ENCODE data around the gene MT1H. TPM values are rescaled to one million over a fixed set of nuclear protein-coding genes. Genes with fewer than 3 reads are reported as not detected.
A peak's percentile ranks its signal among the peaks of the same experiment; 100 is the strongest.

MT1H gene
- total and polyA plus RNA-seq, 2 of the 13 experiments (the other 11 are each of a cell fraction or from before 2014, with no cell fraction given), result 0.60 TPM; not detected in 1

DNA sequence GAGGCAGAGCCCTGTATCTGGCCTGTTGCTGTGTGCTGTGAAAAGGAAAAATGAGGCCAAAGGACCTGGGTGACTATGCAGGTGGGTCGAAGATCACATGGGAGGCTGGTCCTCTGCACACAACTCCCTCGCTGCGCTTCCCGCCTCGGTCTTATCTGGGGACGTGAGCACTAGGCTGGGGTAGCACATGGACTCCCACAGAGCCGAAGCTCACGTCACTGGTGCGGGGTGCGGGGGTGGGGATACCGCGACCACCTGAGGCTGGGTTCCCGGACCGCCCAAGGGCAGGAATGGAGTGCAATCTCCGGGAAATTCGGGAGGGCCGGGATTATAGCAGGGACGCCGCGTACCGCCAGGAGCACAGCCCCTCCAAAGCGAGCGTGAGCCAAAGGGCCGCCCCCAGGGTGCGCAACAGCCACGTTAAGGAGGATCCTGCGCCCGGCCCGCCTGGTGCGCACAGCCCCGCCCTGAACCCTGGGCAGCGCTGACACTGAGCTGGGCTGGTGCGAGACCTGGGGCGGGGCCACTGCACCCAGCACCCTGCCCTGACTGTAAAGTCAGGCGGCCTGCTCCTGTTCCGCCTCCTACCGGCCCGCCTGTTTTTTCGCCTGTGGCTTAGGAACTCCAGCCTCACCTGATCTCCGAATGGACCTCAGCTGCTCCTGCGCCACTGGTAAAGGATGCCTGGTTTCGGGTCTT lies 26.4 kb upstream of the MT1H start (continued):
- TF ChIP-seq ZNF280B (CRISPR knock-in tag; IDR thresholded peaks at IDR 0.05; ENCODE audit: borderline replicate concordance) (no peak; the same call in 1 of the 2 replicates), ZNF275 (CRISPR knock-in tag; IDR thresholded peaks at IDR 0.05; ENCODE audit: borderline replicate concordance) (no peak), ZBTB7A (CRISPR knock-in tag; IDR thresholded peaks at IDR 0.05) (0 out of 2 replicates have a peak, but pooled peaks have one; percentile 18), ZBTB8A (CRISPR knock-in tag; IDR thresholded peaks at IDR 0.05; ENCODE audit: borderline replicate concordance, low read depth) (no peak), FOXK1 (CRISPR knock-in tag; IDR thresholded peaks at IDR 0.05; ENCODE audit: borderline replicate concordance, low read depth) (no peak), SAFB2 (CRISPR knock-in tag; IDR thresholded peaks at IDR 0.05; ENCODE audit: borderline replicate concordance, low read depth) (no peak)
- TF ChIP-seq, protein P1, sequence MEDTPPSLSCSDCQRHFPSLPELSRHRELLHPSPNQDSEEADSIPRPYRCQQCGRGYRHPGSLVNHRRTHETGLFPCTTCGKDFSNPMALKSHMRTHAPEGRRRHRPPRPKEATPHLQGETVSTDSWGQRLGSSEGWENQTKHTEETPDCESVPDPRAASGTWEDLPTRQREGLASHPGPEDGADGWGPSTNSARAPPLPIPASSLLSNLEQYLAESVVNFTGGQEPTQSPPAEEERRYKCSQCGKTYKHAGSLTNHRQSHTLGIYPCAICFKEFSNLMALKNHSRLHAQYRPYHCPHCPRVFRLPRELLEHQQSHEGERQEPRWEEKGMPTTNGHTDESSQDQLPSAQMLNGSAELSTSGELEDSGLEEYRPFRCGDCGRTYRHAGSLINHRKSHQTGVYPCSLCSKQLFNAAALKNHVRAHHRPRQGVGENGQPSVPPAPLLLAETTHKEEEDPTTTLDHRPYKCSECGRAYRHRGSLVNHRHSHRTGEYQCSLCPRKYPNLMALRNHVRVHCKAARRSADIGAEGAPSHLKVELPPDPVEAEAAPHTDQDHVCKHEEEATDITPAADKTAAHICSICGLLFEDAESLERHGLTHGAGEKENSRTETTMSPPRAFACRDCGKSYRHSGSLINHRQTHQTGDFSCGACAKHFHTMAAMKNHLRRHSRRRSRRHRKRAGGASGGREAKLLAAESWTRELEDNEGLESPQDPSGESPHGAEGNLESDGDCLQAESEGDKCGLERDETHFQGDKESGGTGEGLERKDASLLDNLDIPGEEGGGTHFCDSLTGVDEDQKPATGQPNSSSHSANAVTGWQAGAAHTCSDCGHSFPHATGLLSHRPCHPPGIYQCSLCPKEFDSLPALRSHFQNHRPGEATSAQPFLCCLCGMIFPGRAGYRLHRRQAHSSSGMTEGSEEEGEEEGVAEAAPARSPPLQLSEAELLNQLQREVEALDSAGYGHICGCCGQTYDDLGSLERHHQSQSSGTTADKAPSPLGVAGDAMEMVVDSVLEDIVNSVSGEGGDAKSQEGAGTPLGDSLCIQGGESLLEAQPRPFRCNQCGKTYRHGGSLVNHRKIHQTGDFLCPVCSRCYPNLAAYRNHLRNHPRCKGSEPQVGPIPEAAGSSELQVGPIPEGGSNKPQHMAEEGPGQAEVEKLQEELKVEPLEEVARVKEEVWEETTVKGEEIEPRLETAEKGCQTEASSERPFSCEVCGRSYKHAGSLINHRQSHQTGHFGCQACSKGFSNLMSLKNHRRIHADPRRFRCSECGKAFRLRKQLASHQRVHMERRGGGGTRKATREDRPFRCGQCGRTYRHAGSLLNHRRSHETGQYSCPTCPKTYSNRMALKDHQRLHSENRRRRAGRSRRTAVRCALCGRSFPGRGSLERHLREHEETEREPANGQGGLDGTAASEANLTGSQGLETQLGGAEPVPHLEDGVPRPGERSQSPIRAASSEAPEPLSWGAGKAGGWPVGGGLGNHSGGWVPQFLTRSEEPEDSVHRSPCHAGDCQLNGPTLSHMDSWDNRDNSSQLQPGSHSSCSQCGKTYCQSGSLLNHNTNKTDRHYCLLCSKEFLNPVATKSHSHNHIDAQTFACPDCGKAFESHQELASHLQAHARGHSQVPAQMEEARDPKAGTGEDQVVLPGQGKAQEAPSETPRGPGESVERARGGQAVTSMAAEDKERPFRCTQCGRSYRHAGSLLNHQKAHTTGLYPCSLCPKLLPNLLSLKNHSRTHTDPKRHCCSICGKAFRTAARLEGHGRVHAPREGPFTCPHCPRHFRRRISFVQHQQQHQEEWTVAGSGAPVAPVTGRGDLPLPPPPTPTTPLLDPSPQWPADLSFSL (CRISPR knock-in tag; IDR thresholded peaks at IDR 0.05), result no peak
- TF ChIP-seq, protein P2, sequence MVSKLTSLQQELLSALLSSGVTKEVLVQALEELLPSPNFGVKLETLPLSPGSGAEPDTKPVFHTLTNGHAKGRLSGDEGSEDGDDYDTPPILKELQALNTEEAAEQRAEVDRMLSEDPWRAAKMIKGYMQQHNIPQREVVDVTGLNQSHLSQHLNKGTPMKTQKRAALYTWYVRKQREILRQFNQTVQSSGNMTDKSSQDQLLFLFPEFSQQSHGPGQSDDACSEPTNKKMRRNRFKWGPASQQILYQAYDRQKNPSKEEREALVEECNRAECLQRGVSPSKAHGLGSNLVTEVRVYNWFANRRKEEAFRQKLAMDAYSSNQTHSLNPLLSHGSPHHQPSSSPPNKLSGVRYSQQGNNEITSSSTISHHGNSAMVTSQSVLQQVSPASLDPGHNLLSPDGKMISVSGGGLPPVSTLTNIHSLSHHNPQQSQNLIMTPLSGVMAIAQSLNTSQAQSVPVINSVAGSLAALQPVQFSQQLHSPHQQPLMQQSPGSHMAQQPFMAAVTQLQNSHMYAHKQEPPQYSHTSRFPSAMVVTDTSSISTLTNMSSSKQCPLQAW (CRISPR knock-in tag; IDR thresholded peaks at IDR 0.05), result peak; percentile 81

All from HepG2 (cell line).